ENCODE results near the gene HMGXB3. TPM values are rescaled to one million over a fixed set of nuclear protein-coding genes. Genes with fewer than 3 reads are reported as not detected.

Gene HMGXB3
- total and polyA plus RNA-seq, 2 of the 13 experiments (the other 11 are each of a cell fraction or from before 2014, with no cell fraction given): 18.8 to 23.8 TPM

GRCh38 chr5:149999359-149999758, 1.2 kb upstream of the HMGXB3 start:
- H4K20me1 ChIP-seq (ENCODE audit: insufficient read depth, low read length): peaks cover 5% of the 10 kb centered on the region; the same call in 1 of the 2 replicates
- H3K27me3 ChIP-seq (ENCODE audit: control insufficient read depth in 1 of 2, insufficient read depth in 2 of 2, low read length in 2 of 2): no peaks in the 10 kb centered on the region; a peak in 1 of 5 replicates
- no TSS peak for BruUV-seq (replicated peaks)
- H3K4me1 ChIP-seq (ENCODE audit: insufficient read depth, low read length): peaks cover 32% of the 10 kb centered on the region
- peak overlapping the region; percentile 98 for H3K9ac ChIP-seq (ENCODE audit: insufficient read depth, low read depth, low read length)
- peaks cover 0 to 2% of the 10 kb centered on the region in 2 experiments; a peak in 2 of 5 replicates for H3K36me3 ChIP-seq (replicated peaks in 1 of 2; ENCODE audit: control insufficient read depth in 1 of 2, insufficient read depth in 2 of 2, low read length in 2 of 2)
- no peak for ATAC-seq
- ChIA-PET CTCF (ENCODE audit: low intra/inter-chr PET ratio, low total read pairs) (no interaction called here), POLR2A (interaction anchor here (1.1 to 2.5 kb wide), 3 partner anchors 27 to 826 kb away, joined by 3 to 35 read pairs (median 17); partner anchors contain the start of gene SLC26A2)
- TF ChIP-seq MTF2 (CRISPR knock-in tag; IDR thresholded peaks at IDR 0.05; ENCODE audit: borderline replicate concordance): no peak
- no peak for TF ChIP-seq ZNF687 (CRISPR knock-in tag; IDR thresholded peaks at IDR 0.05)
- no peak for TF ChIP-seq SOX13 (IDR thresholded peaks at IDR 0.05)
- no peak for TF ChIP-seq SOX13 (CRISPR knock-in tag; conservative IDR thresholded peaks at IDR 0.05 in 1 of 2, IDR thresholded peaks at IDR 0.05 in 1 of 2)
- no peak for TF ChIP-seq NFKB2 (CRISPR knock-in tag; IDR thresholded peaks at IDR 0.05; ENCODE audit: borderline replicate concordance)
- peak; percentile 3 for TF ChIP-seq ZNF883 (CRISPR knock-in tag; IDR thresholded peaks at IDR 0.05; ENCODE audit: not compliant biosample characterization)
- TF ChIP-seq GFI1 (CRISPR knock-in tag; IDR thresholded peaks at IDR 0.05; ENCODE audit: borderline replicate concordance): no peak
- H3K27ac ChIP-seq (ENCODE audit: extremely low read length, insufficient read depth, low read length): peak overlapping the region; percentile 87
- intact Hi-C loops (cut with micrococcal nuclease; ENCODE audit: unreplicated experiment) (no loop called here), in situ Hi-C loops (cut with HindIII; ENCODE audit: extremely low pct_ligation_motif_present, low pct_unique_long_range_greater_than_20kb) (loop anchor here (10.0 to 25.0 kb wide), 2 partner anchors 65 to 362 kb away; no protein-coding TSS in a partner anchor)
- no peak for FAIRE-seq
- H2AFZ ChIP-seq (ENCODE audit: low read length): no peak overlapping the region
- H3K79me2 ChIP-seq (ENCODE audit: insufficient read depth, low read length): peaks cover 49% of the 10 kb centered on the region
- WGBS (ENCODE audit: low lambda C conversion rate): 92% methylated on average over 3 of the region's 3 CpGs
- H3K9me3 ChIP-seq (ENCODE audit: low read length): no peaks in the 10 kb centered on the region
- no peak for DNase-seq (ENCODE audit: low spot score)
- H3K4me2 ChIP-seq (ENCODE audit: low read depth, low read length): peak overlapping the region; percentile 97
- peak overlapping the region; percentile 86 to 91 (median 89) for H3K4me3 ChIP-seq (replicated peaks in 1 of 3; ENCODE audit: insufficient read depth in 1 of 3, low read depth in 2 of 3, low read length in 3 of 3)
